ENCODE measurements around the gene MARK2.

MARK2 gene

DNA sequence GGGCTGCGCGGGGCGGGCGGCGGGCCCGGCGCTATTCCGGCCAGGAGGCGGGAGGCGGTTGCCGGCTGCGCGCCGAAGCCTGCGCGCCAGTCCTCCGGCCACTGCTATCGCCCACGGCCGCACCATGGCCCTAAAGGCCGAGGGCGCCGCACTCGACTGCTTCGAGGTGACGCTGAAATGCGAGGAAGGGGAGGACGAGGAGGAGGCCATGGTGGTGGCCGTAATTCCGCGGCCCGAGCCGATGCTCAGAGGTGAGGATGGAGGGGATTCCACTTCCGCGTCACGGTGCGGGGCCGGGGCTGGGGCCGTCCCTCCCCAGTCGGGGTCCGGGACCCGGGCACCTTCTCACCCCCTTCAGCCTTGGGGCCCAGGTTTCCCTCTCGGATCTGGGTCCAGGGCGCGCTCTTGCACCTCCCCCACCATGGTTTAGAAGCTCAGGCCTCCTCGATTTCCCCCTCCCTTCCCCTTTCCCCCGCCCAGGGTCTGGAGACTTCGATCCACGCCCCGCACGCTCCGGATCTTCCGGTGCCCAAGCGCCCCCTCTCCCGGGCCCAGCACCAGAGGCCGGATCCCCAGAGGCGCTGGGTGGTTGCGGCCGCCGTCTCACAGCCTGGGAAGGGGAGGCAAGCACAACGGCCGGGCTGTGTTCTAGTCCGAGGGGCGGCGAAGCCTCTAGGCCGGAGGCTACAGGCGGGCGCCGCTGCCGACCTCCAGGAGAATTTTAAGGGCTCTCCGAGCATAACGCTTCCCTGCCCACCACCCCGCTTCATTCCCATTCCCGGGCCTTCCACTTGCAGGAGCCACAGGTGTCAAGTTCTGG lies 25.1 kb upstream of the MARK2 start:
- TF ChIP-seq, protein P1, sequence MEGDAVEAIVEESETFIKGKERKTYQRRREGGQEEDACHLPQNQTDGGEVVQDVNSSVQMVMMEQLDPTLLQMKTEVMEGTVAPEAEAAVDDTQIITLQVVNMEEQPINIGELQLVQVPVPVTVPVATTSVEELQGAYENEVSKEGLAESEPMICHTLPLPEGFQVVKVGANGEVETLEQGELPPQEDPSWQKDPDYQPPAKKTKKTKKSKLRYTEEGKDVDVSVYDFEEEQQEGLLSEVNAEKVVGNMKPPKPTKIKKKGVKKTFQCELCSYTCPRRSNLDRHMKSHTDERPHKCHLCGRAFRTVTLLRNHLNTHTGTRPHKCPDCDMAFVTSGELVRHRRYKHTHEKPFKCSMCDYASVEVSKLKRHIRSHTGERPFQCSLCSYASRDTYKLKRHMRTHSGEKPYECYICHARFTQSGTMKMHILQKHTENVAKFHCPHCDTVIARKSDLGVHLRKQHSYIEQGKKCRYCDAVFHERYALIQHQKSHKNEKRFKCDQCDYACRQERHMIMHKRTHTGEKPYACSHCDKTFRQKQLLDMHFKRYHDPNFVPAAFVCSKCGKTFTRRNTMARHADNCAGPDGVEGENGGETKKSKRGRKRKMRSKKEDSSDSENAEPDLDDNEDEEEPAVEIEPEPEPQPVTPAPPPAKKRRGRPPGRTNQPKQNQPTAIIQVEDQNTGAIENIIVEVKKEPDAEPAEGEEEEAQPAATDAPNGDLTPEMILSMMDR (IDR thresholded peaks at IDR 0.05; ENCODE audit: unreplicated experiment in 3 of 3) = no peak
- peaks cover 34% of the 10 kb centered on the region for H3K36me3 Mint-ChIP-seq (ENCODE audit: low read depth)
- peak overlapping the region; percentile 88 to 92 (median 91) for H3K4me3 Mint-ChIP-seq
- no peaks in the 10 kb centered on the region for H3K9me3 Mint-ChIP-seq
- H3K4me1 Mint-ChIP-seq = peaks cover 29% of the 10 kb centered on the region
- H3K27ac Mint-ChIP-seq = peak overlapping the region in 2 of 3 experiments; percentile 30 to 46
- no peaks in the 10 kb centered on the region for H3K27me3 Mint-ChIP-seq (ENCODE audit: low read depth)

DNA sequence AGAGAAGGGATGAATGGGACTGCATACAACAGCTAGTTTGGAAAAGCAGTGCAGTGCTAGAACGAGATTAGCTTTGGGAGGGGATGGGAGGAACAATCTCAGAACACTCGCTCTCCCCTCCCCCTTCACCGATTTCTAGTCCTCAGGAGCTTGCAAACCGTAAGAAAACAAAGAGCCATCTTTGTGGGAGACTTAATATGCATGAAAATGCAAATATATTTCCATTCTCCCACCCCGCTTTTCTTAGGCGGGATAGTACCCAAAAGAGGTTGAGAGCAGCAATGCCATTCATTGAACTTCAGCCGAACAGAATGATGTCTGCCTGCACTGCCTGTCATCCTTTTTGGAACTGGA lies 24.6 kb upstream of the MARK2 start:
- Mint-ChIP-seq H3K4me1 (peaks cover 29% of the 10 kb centered on the region), H3K27ac (peak overlapping the region in 2 of 3 experiments; percentile 30 to 46), H3K4me3 (peak overlapping the region; percentile 88 to 92 (median 91)), H3K36me3 (ENCODE audit: low read depth) (peaks cover 36% of the 10 kb centered on the region), H3K27me3 (ENCODE audit: low read depth) (no peaks in the 10 kb centered on the region), H3K9me3 (no peaks in the 10 kb centered on the region)
- TF ChIP-seq, protein P1 (IDR thresholded peaks at IDR 0.05; ENCODE audit: unreplicated experiment in 3 of 3) = no peak

DNA sequence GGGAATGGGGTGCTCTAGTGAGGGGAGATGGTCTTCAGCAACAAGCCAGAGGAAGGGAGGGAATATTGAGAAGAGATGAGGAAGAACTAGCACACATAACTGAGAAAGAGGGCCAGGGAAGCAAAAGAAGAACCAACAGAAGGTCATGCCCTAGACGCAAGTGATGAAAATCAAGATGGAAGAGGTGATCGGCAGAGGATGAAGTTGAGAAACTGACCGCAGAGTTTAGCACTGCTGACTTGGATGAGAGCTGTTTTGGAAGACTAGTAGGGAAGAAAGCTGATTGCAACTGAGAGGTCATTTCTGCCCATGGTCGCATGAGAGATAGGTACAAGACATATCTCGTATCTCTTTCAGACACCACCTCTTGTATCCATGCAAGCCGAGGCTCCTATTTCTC lies 22.7 kb upstream of the MARK2 start:
- Mint-ChIP-seq H3K4me1 (peaks cover 29% of the 10 kb centered on the region), H3K9me3 (no peaks in the 10 kb centered on the region), H3K4me3 (peak overlapping the region in 2 of 3 experiments; percentile 1 to 11), H3K27me3 (ENCODE audit: low read depth) (no peaks in the 10 kb centered on the region), H3K27ac (no peak overlapping the region), H3K36me3 (ENCODE audit: low read depth) (peaks cover 51% of the 10 kb centered on the region)
- TF ChIP-seq, protein P1 (IDR thresholded peaks at IDR 0.05; ENCODE audit: unreplicated experiment in 3 of 3) = no peak

DNA sequence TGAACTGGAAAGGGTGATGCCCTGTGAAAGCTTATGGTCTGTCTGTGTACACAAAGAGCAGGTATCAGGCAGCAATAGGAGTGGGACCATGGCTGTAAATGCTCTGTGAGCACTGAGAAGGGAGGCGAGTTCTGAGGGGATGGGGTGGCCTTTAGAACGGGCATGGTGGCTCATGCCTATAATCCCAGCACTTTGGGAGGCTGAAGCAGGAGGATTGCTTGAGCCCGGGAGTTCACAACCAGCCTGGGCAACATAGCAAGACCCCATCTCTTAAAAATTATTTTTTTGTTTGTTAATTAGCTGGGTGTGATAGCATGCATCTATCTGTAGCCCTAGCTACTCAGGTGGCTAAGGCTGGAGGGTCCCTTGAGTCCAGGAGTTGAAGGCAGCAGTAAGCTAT lies 22.2 kb upstream of the MARK2 start:
- Mint-ChIP-seq H3K9me3 (no peaks in the 10 kb centered on the region), H3K4me1 (peaks cover 29% of the 10 kb centered on the region), H3K36me3 (ENCODE audit: low read depth) (peaks cover 56% of the 10 kb centered on the region), H3K27ac (no peak overlapping the region), H3K4me3 (peak overlapping the region in 1 of 3 experiments; percentile 11), H3K27me3 (ENCODE audit: low read depth) (no peaks in the 10 kb centered on the region)
- TF ChIP-seq, protein P1 (IDR thresholded peaks at IDR 0.05; ENCODE audit: unreplicated experiment in 3 of 3) = no peak

DNA sequence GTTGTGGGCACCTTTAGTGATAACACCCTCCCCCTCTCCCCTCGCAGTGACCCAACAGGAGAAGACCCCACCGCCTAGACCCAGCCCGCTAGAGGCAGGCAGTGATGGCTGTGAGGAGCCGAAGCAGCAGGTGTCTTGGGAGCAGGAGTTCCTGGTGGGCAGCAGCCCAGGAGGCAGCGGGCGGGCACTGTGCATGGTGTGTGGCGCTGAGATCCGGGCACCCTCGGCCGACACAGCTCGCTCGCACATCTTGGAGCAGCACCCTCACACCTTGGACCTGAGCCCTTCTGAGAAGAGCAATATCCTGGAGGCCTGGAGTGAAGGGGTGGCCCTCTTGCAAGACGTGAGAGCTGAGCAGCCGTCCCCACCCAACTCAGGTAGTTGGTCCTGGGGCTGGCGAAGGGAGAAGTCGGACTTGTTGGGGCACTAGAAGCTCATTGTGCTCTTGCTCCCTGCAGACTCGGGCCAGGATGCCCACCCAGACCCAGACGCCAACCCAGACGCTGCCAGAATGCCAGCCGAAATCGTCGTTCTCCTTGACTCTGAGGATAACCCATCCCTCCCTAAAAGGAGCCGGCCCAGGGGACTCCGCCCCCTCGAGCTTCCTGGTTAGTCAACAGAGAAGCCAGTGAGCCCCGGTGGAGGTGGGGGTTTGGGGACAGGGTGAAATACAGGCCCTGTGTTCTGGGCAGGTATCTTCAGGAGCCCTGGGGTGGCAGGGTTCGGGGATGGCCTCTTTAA lies 21.0 kb upstream of the MARK2 start:
- TF ChIP-seq, protein P1 (IDR thresholded peaks at IDR 0.05; ENCODE audit: unreplicated experiment in 3 of 3) = no peak
- H3K36me3 Mint-ChIP-seq (ENCODE audit: low read depth) = peaks cover 68% of the 10 kb centered on the region
- peaks cover 22% of the 10 kb centered on the region for H3K4me1 Mint-ChIP-seq
- H3K4me3 Mint-ChIP-seq = no peak overlapping the region
- H3K27ac Mint-ChIP-seq = no peak overlapping the region
- no peaks in the 10 kb centered on the region for H3K27me3 Mint-ChIP-seq (ENCODE audit: low read depth)
- no peaks in the 10 kb centered on the region for H3K9me3 Mint-ChIP-seq

Data from nephron (organoid).